Neuron (in vitro differentiated cells): ENCODE measurements around the gene KRT79.

ENCODE experiments used
- H2AFZ ChIP-seq: one replicate; pipeline ENCODE4 v1.6.1; 2013; ENCODE audit warnings: low read depth, mild to moderate bottlenecking, inconsistent platforms, low read length, moderate library complexity
- H3K27me3 ChIP-seq: one replicate; pipeline ENCODE4 v1.6.1; 2013; ENCODE audit warnings: low read length; ENCODE audit not compliant: insufficient read depth
- H3K36me3 ChIP-seq: one replicate; pipeline ENCODE4 v1.6.1; 2013; ENCODE audit warnings: low read length; ENCODE audit not compliant: insufficient read depth
- H3K4me1 ChIP-seq: one replicate; pipeline ENCODE4 v1.6.1; 2013; ENCODE audit warnings: low read length; ENCODE audit not compliant: insufficient read depth
- H3K4me3 ChIP-seq: 2 replicates; pipeline ENCODE4 v1.5.1; 2013; ENCODE audit warnings: mild to moderate bottlenecking, low read length, moderate library complexity
- H3K9me3 ChIP-seq: one replicate; pipeline ENCODE4 v1.6.1; 2013; ENCODE audit warnings: low read length

The KRT79 gene

GRCh38 chr12:52836491-52837412 is 2.6 kb upstream of the KRT79 start:
- no peaks in the 10 kb centered on the region for H3K27me3 ChIP-seq
- H3K9me3 ChIP-seq: no peaks in the 10 kb centered on the region
- no peak overlapping the region for H2AFZ ChIP-seq
- H3K4me1 ChIP-seq: no peaks in the 10 kb centered on the region
- no peak overlapping the region for H3K4me3 ChIP-seq
- no peaks in the 10 kb centered on the region for H3K36me3 ChIP-seq

GRCh38 chr12:52836042-52836466 is 1.9 kb upstream of the KRT79 start:
- Histone ChIP-seq H3K27me3 (no peaks in the 10 kb centered on the region), H3K36me3 (no peaks in the 10 kb centered on the region), H3K4me3 (no peak overlapping the region), H3K9me3 (no peaks in the 10 kb centered on the region), H2AFZ (no peak overlapping the region), H3K4me1 (no peaks in the 10 kb centered on the region)

GRCh38 chr12:52835271-52836041 is 1.3 kb upstream of the KRT79 start:
- Histone ChIP-seq H2AFZ (no peak overlapping the region), H3K36me3 (no peaks in the 10 kb centered on the region), H3K27me3 (no peaks in the 10 kb centered on the region), H3K4me1 (no peaks in the 10 kb centered on the region), H3K4me3 (no peak overlapping the region), H3K9me3 (no peaks in the 10 kb centered on the region)

- Histone ChIP-seq H2AFZ (no peak overlapping the region), H3K27me3 (peaks cover 3% of the 10 kb centered on the region), H3K36me3 (no peaks in the 10 kb centered on the region), H3K9me3 (no peaks in the 10 kb centered on the region), H3K4me1 (no peaks in the 10 kb centered on the region), H3K4me3 (no peak overlapping the region)
These were observed 553 bp upstream of the KRT79 start for GRCh38 chr12:52834727-52835001.

- Histone ChIP-seq H3K4me3 (no peak overlapping the region), H3K9me3 (no peaks in the 10 kb centered on the region), H2AFZ (no peak overlapping the region), H3K27me3 (peaks cover 3% of the 10 kb centered on the region), H3K36me3 (no peaks in the 10 kb centered on the region), H3K4me1 (no peaks in the 10 kb centered on the region)
These were observed 866 bp downstream of the KRT79 start for GRCh38 chr12:52832985-52833905.

GRCh38 chr12:52832451-52832850 is 1.7 kb downstream of the KRT79 start:
- peaks cover 3% of the 10 kb centered on the region for H3K27me3 ChIP-seq
- no peaks in the 10 kb centered on the region for H3K36me3 ChIP-seq
- H2AFZ ChIP-seq: no peak overlapping the region
- no peak overlapping the region for H3K4me3 ChIP-seq
- no peaks in the 10 kb centered on the region for H3K9me3 ChIP-seq
- H3K4me1 ChIP-seq: no peaks in the 10 kb centered on the region

GRCh38 chr12:52831251-52831650 is 2.9 kb downstream of the KRT79 start:
- no peak overlapping the region for H3K4me3 ChIP-seq
- peaks cover 3% of the 10 kb centered on the region for H3K27me3 ChIP-seq
- H3K36me3 ChIP-seq: no peaks in the 10 kb centered on the region
- no peaks in the 10 kb centered on the region for H3K9me3 ChIP-seq
- H2AFZ ChIP-seq: no peak overlapping the region
- no peaks in the 10 kb centered on the region for H3K4me1 ChIP-seq

GRCh38 chr12:52829986-52830770 is 3.9 kb downstream of the KRT79 start:
- peaks cover 3% of the 10 kb centered on the region for H3K27me3 ChIP-seq
- H3K4me1 ChIP-seq: no peaks in the 10 kb centered on the region
- no peaks in the 10 kb centered on the region for H3K36me3 ChIP-seq
- H3K4me3 ChIP-seq: no peak overlapping the region
- no peaks in the 10 kb centered on the region for H3K9me3 ChIP-seq
- no peak overlapping the region for H2AFZ ChIP-seq

GRCh38 chr12:52828591-52829021 is 5.5 kb downstream of the KRT79 start:
- H3K36me3 ChIP-seq: no peaks in the 10 kb centered on the region

GRCh38 chr12:52828156-52828555 is 6.0 kb downstream of the KRT79 start:
- no peaks in the 10 kb centered on the region for H3K36me3 ChIP-seq
- H2AFZ ChIP-seq: no peak overlapping the region
- no peak overlapping the region for H3K4me3 ChIP-seq
- H3K9me3 ChIP-seq: no peaks in the 10 kb centered on the region
- H3K4me1 ChIP-seq: no peaks in the 10 kb centered on the region
- H3K27me3 ChIP-seq: peaks cover 3% of the 10 kb centered on the region

More at GRCh38 chr12:52828591-52829021, 5.5 kb downstream of the KRT79 start:
- H2AFZ ChIP-seq: no peak overlapping the region
- H3K4me3 ChIP-seq: no peak overlapping the region
- no peaks in the 10 kb centered on the region for H3K9me3 ChIP-seq
- H3K4me1 ChIP-seq: no peaks in the 10 kb centered on the region
- H3K27me3 ChIP-seq: peaks cover 3% of the 10 kb centered on the region

GRCh38 chr12:52827499-52828090 is 6.5 kb downstream of the KRT79 start:
- no peaks in the 10 kb centered on the region for H3K36me3 ChIP-seq
- H3K4me3 ChIP-seq: no peak overlapping the region
- peaks cover 3% of the 10 kb centered on the region for H3K27me3 ChIP-seq
- no peaks in the 10 kb centered on the region for H3K4me1 ChIP-seq
- H3K9me3 ChIP-seq: no peaks in the 10 kb centered on the region
- no peak overlapping the region for H2AFZ ChIP-seq
